ENCODE data around the gene PSMA3.

The PSMA3 gene

DNA sequence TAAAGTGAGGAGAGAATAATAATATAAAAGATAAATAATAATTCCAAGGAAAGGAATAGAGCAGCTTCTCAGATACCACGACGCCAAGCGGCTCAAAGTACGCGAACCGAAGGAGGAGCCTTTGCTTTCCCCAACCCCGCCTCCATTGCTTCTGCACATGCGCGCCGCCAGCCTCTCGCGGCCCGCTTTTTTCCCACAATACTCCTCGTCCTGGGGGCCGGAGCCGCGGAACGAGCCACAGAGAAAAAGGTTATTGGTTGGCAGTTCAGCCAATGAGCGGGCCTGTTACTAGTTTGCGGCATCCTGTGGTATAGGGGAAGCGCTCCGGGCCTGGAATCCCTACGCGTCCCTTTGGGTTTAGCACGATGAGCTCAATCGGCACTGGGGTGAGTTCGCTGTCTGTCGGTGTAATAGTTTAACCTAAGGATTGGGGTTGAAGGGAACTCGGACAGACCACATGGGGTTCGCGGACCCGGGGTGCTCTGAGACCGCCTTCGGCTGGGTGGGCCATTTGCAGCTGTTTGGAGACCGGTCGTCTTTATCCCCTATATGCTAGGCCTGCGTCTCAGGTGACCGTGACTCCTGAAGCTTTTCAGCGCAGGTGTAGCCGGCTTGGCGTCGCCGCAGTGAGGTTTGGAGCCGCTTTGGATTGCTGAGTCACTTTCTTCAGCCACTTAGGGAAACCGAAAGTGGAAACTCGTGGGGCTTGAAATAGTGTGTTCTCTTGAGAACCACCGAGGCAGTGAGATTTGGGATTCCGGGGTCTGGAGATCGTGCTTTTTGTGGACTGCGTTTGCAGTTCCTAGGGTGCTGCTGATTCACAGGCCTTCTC is at the start of gene PSMA3:
TSS of gene PSMA3 (plus strand) at position 288 of the 832 bp plus-strand sequence. CDS start at position 366, 78 bp downstream.
- H3K27ac ChIP-seq (ENCODE audit: low read length): peak within 1 kb of the TSS; percentile 87
- H3K9ac ChIP-seq (ENCODE audit: low read length): peak within 1 kb of the TSS; percentile 90

DNA sequence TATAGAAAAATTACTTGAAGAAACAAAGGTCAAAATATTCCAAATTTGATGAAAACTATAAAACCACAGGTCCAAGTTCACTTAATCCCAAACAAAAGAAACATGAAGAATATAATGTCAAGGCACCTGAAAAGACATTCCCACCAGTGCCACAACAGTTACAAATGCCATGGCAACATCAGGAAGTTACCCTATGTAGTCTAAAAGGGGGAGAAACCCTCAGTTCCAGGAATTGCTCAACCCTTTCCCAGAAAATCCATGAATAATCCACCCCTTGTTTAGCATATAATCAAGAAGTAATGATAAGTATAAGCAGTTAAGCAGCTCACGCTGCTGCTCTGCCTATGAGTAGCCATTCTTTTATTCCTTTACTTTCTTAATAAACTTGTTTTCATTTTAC is 48.4 kb upstream of the PSMA3 start:
- no peaks in the 10 kb centered on the region for H3K9me3 ChIP-seq (ENCODE audit: control insufficient read depth, low read depth, low read length)
- peaks cover 3% of the 10 kb centered on the region for H3K4me1 ChIP-seq (ENCODE audit: control insufficient read depth, low read depth, low read length)
- no peaks in the 10 kb centered on the region for H3K36me3 ChIP-seq (ENCODE audit: control insufficient read depth, low read depth, low read length)
- H3K27ac ChIP-seq (ENCODE audit: low read length): no peak overlapping the region
- H3K9ac ChIP-seq (ENCODE audit: low read length): no peak overlapping the region
- no peak overlapping the region for H3K4me3 ChIP-seq (ENCODE audit: low read length)
- no peaks in the 10 kb centered on the region for H3K27me3 ChIP-seq (ENCODE audit: control insufficient read depth, insufficient read depth, low read length)

More for the DNA sequence above, at the start of gene PSMA3:
- peaks cover 3% of the 10 kb centered on the region for H3K4me1 ChIP-seq (ENCODE audit: control insufficient read depth, low read depth, low read length)
- H3K4me3 ChIP-seq (ENCODE audit: low read length): peak within 1 kb of the TSS; percentile 85
- no peaks in the 10 kb centered on the region for H3K9me3 ChIP-seq (ENCODE audit: control insufficient read depth, low read depth, low read length)
- no peaks in the 10 kb centered on the region for H3K27me3 ChIP-seq (ENCODE audit: control insufficient read depth, insufficient read depth, low read length)
- peaks cover 6% of the 10 kb centered on the region for H3K36me3 ChIP-seq (ENCODE audit: control insufficient read depth, low read depth, low read length)

GRCh38 chr14:58198086-58198485 is 46.6 kb upstream of the PSMA3 start:
- H3K27ac ChIP-seq (ENCODE audit: low read length): no peak overlapping the region
- H3K9me3 ChIP-seq (ENCODE audit: control insufficient read depth, low read depth, low read length): no peaks in the 10 kb centered on the region
- no peaks in the 10 kb centered on the region for H3K36me3 ChIP-seq (ENCODE audit: control insufficient read depth, low read depth, low read length)
- no peaks in the 10 kb centered on the region for H3K27me3 ChIP-seq (ENCODE audit: control insufficient read depth, insufficient read depth, low read length)
- no peak overlapping the region for H3K4me3 ChIP-seq (ENCODE audit: low read length)
- peaks cover 3% of the 10 kb centered on the region for H3K4me1 ChIP-seq (ENCODE audit: control insufficient read depth, low read depth, low read length)
- no peak overlapping the region for H3K9ac ChIP-seq (ENCODE audit: low read length)

GRCh38 chr14:58199726-58200479 is 44.7 kb upstream of the PSMA3 start, which contains the start of gene ACTR10:
Gene ACTR10, plus strand, starts transcription at chr14:58200149. Its CDS starts 69 bp downstream, at chr14:58200218.
- Histone ChIP-seq H3K4me1 (ENCODE audit: control insufficient read depth, low read depth, low read length) (peaks cover 3% of the 10 kb centered on the region), H3K4me3 (ENCODE audit: low read length) (peak within 1 kb of the TSS; percentile 92), H3K9me3 (ENCODE audit: control insufficient read depth, low read depth, low read length) (no peaks in the 10 kb centered on the region), H3K27ac (ENCODE audit: low read length) (no peak within 1 kb of the TSS), H3K27me3 (ENCODE audit: control insufficient read depth, insufficient read depth, low read length) (no peaks in the 10 kb centered on the region), H3K36me3 (ENCODE audit: control insufficient read depth, low read depth, low read length) (no peaks in the 10 kb centered on the region), H3K9ac (ENCODE audit: low read length) (peak within 1 kb of the TSS; percentile 86)

GRCh38 chr14:58200480-58200841 is 44.2 kb upstream of the PSMA3 start:
- no peaks in the 10 kb centered on the region for H3K27me3 ChIP-seq (ENCODE audit: control insufficient read depth, insufficient read depth, low read length)
- H3K4me1 ChIP-seq (ENCODE audit: control insufficient read depth, low read depth, low read length): peaks cover 3% of the 10 kb centered on the region
- H3K4me3 ChIP-seq (ENCODE audit: low read length): peak overlapping the region; percentile 92
- H3K9me3 ChIP-seq (ENCODE audit: control insufficient read depth, low read depth, low read length): no peaks in the 10 kb centered on the region
- peak overlapping the region; percentile 86 for H3K9ac ChIP-seq (ENCODE audit: low read length)
- no peak overlapping the region for H3K27ac ChIP-seq (ENCODE audit: low read length)
- no peaks in the 10 kb centered on the region for H3K36me3 ChIP-seq (ENCODE audit: control insufficient read depth, low read depth, low read length)

DNA sequence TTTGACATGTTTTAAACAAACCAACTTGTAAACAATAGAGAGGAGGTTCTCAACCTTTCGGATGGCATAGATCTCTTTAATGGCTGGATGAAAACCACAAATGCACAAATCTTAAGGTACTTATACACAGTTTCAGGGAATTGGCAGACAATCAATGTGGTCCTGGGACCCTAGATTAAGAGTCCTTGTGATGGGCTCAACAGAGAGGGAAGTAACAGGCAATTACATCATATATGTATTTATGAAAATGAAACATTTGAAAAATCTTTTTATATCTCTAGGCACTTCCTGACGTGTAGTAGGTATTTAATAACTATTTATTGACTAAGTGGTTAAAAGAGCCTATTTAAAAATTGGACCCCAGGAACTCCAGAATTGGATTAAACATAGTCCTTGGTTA is 43.8 kb upstream of the PSMA3 start:
- H3K4me1 ChIP-seq (ENCODE audit: control insufficient read depth, low read depth, low read length): peaks cover 3% of the 10 kb centered on the region
- no peaks in the 10 kb centered on the region for H3K36me3 ChIP-seq (ENCODE audit: control insufficient read depth, low read depth, low read length)
- H3K4me3 ChIP-seq (ENCODE audit: low read length): peak overlapping the region; percentile 92
- peak overlapping the region; percentile 86 for H3K9ac ChIP-seq (ENCODE audit: low read length)
- no peak overlapping the region for H3K27ac ChIP-seq (ENCODE audit: low read length)
- no peaks in the 10 kb centered on the region for H3K9me3 ChIP-seq (ENCODE audit: control insufficient read depth, low read depth, low read length)
- no peaks in the 10 kb centered on the region for H3K27me3 ChIP-seq (ENCODE audit: control insufficient read depth, insufficient read depth, low read length)

DNA sequence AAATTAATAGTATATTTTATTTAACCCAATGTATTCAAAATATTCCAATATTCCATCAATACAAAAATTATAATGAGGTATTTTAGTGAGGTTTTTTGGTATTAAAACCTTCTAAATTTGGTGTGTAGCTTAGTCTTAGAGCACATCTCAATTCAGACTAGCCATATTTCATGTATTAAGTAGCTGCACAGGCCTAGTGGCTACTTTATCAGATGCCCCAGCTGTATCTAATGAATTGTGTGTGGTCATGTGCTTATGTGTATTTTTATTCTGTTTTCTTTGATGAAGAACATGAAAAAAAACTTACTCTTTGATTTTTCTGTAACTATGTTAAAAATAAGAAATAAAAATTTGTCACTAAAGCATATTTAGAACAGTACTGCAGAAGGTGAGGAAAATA is 31.5 kb upstream of the PSMA3 start:
- H3K4me3 ChIP-seq (ENCODE audit: low read length): no peak overlapping the region
- H3K4me1 ChIP-seq (ENCODE audit: control insufficient read depth, low read depth, low read length): no peaks in the 10 kb centered on the region
- H3K27ac ChIP-seq (ENCODE audit: low read length): no peak overlapping the region
- H3K36me3 ChIP-seq (ENCODE audit: control insufficient read depth, low read depth, low read length): peaks cover 33% of the 10 kb centered on the region
- no peaks in the 10 kb centered on the region for H3K9me3 ChIP-seq (ENCODE audit: control insufficient read depth, low read depth, low read length)
- H3K27me3 ChIP-seq (ENCODE audit: control insufficient read depth, insufficient read depth, low read length): no peaks in the 10 kb centered on the region
- H3K9ac ChIP-seq (ENCODE audit: low read length): no peak overlapping the region

- Histone ChIP-seq H3K27ac (ENCODE audit: low read length) (no peak overlapping the region), H3K9me3 (ENCODE audit: control insufficient read depth, low read depth, low read length) (no peaks in the 10 kb centered on the region), H3K36me3 (ENCODE audit: control insufficient read depth, low read depth, low read length) (peaks cover 17% of the 10 kb centered on the region), H3K9ac (ENCODE audit: low read length) (no peak overlapping the region), H3K4me3 (ENCODE audit: low read length) (no peak overlapping the region), H3K4me1 (ENCODE audit: control insufficient read depth, low read depth, low read length) (no peaks in the 10 kb centered on the region), H3K27me3 (ENCODE audit: control insufficient read depth, insufficient read depth, low read length) (no peaks in the 10 kb centered on the region)
Measured at GRCh38 chr14:58215191-58215914, 29.3 kb upstream of the PSMA3 start.

DNA sequence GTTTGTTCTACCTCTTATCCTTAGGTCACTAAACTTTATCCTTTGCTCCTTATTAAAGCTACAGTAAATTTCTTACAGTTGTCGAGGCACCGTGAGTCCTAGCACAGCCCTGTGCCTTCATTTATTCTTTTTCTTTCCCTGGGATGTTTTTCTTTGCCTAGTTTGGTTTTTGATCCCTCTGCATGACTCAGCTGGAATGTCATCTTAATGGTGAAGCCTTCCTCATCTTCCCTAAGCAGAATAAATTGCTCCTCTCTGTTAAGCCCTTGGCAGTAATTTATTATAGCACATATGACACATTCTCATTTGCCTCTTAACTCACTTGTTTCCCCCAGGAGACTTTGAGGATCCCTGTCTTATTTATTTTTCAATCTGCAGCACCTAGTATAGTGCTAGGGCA is 28.1 kb upstream of the PSMA3 start:
- no peaks in the 10 kb centered on the region for H3K4me1 ChIP-seq (ENCODE audit: control insufficient read depth, low read depth, low read length)
- no peaks in the 10 kb centered on the region for H3K27me3 ChIP-seq (ENCODE audit: control insufficient read depth, insufficient read depth, low read length)
- H3K9me3 ChIP-seq (ENCODE audit: control insufficient read depth, low read depth, low read length): no peaks in the 10 kb centered on the region
- peaks cover 17% of the 10 kb centered on the region for H3K36me3 ChIP-seq (ENCODE audit: control insufficient read depth, low read depth, low read length)
- no peak overlapping the region for H3K27ac ChIP-seq (ENCODE audit: low read length)
- no peak overlapping the region for H3K9ac ChIP-seq (ENCODE audit: low read length)
- H3K4me3 ChIP-seq (ENCODE audit: low read length): no peak overlapping the region

DNA sequence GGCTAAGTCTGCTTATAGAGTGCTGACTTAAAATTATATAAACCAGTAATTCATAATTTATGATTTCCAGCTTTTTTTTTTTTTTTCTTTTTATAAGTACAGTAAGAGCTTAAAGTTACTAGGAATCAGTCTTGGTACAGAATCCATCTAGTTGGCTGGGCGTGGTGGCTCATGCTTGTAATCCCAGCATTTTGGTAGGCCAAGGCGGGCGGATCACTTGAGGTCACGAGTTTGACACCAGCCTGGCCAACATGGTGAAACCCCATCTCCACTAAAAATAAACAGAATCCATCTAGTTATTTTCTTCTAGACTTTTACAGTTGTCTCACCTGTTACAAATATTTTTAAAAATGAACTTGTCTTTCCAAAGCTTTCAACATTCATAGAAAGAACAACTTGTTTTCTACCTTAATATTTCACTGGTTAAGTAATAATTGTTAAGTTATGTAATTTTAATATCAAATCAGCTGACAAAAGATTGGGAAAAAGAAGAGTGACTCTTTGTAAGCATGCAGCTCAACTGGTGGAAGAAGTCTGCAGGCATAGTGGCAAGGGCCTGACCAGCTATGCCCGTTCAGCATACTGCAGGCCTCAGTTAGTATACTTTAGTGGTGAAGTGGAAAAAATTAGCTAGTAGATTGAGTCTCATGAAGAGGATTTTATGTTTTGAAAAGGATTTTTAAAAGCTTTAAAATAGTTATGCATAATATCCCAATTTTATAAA is 17.4 kb upstream of the PSMA3 start:
- no peaks in the 10 kb centered on the region for H3K36me3 ChIP-seq (ENCODE audit: control insufficient read depth, low read depth, low read length)
- no peaks in the 10 kb centered on the region for H3K9me3 ChIP-seq (ENCODE audit: control insufficient read depth, low read depth, low read length)
- no peak overlapping the region for H3K9ac ChIP-seq (ENCODE audit: low read length)
- H3K27ac ChIP-seq (ENCODE audit: low read length): no peak overlapping the region
- no peak overlapping the region for H3K4me3 ChIP-seq (ENCODE audit: low read length)
- H3K27me3 ChIP-seq (ENCODE audit: control insufficient read depth, insufficient read depth, low read length): no peaks in the 10 kb centered on the region
- no peaks in the 10 kb centered on the region for H3K4me1 ChIP-seq (ENCODE audit: control insufficient read depth, low read depth, low read length)

Data from iPS-18a (cell line).